GM12892 (cell line): ENCODE results near the gene GALNT11.
A peak's percentile ranks its signal among the peaks of the same experiment; 100 is the strongest.

Source experiments
- DNase-seq: peaks from one replicate; pipeline ENCODE4 v3.0.0; 2011; ENCODE audit not compliant: insufficient read length
- FAIRE-seq: peaks from 2 replicates; lab custom pipeline; 2011; peaks lifted over from hg19 to GRCh38; lab: Jason Lieb, UNC
- POLR2A ChIP-seq: IDR thresholded peaks from 2 replicates; pipeline ENCODE4 v1.6.1; 2011; ENCODE audit warnings: low read depth, low read length, control low read depth
- POLR2AphosphoS5 ChIP-seq: IDR thresholded peaks from 2 replicates; pipeline ENCODE4 v1.6.1; 2011; ENCODE audit warnings: low read depth, low read length, control low read depth
- TAF1 ChIP-seq: IDR thresholded peaks from 2 replicates; pipeline ENCODE4 v1.6.1; 2011; ENCODE audit warnings: low read depth, mild to moderate bottlenecking, control low read depth, low read length, borderline replicate concordance

Gene GALNT11

GRCh38 chr7:152089183-152089582, 63.7 kb downstream of the GALNT11 start:
- no peak for TF ChIP-seq TAF1
- no peak for TF ChIP-seq POLR2A
- TF ChIP-seq POLR2AphosphoS5 = no peak
- no peak for DNase-seq
- FAIRE-seq = no peak

GRCh38 chr7:152090747-152091146, 65.3 kb downstream of the GALNT11 start:
- FAIRE-seq (no peak), DNase-seq (no peak)
- TF ChIP-seq POLR2A = no peak
- no peak for TF ChIP-seq TAF1
- TF ChIP-seq POLR2AphosphoS5 = no peak

- no peak for DNase-seq
- no peak for FAIRE-seq
- TF ChIP-seq POLR2A (no peak), POLR2AphosphoS5 (no peak), TAF1 (no peak)
Observed at GRCh38 chr7:152093717-152094116, 68.2 kb downstream of the GALNT11 start.

DNA sequence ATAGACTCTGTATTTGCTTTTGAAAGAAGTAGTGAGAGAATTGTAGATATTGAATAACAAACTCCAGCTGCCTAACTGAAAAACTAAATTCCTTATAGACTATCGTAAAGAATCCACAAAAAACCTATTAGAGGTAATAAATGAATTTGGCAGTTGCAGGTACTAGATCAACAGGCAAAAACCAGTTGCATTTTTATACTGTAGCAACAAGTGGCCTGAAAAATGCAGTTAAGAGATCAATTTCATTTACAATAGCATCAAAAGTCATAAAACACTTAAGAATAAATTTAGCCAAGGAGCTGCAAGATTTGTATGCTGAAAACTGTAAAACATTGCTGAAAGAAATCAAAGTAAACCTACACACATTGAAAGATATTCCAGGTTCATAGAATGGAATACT, 70.3 kb downstream of the GALNT11 start:
- no peak for FAIRE-seq
- TF ChIP-seq POLR2AphosphoS5 (no peak), POLR2A (no peak), TAF1 (no peak)
- no peak for DNase-seq

- TF ChIP-seq TAF1 (no peak), POLR2A (no peak), POLR2AphosphoS5 (no peak)
- DNase-seq = no peak
- no peak for FAIRE-seq
Observed at GRCh38 chr7:152097330-152097729, 71.9 kb downstream of the GALNT11 start.

DNA sequence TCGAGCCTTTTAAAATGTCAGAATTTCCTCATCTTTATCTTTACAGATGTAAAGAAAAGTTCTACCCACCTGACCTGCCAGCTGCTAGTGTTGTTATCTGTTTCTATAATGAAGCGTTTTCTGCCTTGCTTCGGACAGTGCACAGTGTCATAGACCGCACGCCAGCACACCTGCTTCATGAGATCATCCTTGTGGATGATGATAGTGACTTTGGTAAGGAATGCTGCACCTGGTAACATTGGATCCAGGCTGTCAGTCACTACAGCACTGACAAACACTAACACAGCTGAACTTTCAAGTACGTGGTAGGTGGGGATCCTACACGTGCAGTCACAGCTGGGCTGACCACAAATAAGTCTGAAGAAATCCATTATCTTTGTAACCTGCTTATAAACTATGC, 77.6 kb downstream of the GALNT11 start:
- no peak for TF ChIP-seq POLR2A
- no peak for TF ChIP-seq POLR2AphosphoS5
- TF ChIP-seq TAF1 = no peak
- DNase-seq = no peak
- FAIRE-seq = no peak

GRCh38 chr7:152103691-152104090, 78.2 kb downstream of the GALNT11 start:
- TF ChIP-seq TAF1 = no peak
- no peak for TF ChIP-seq POLR2AphosphoS5
- no peak for TF ChIP-seq POLR2A
- no peak for FAIRE-seq
- DNase-seq = no peak

DNA sequence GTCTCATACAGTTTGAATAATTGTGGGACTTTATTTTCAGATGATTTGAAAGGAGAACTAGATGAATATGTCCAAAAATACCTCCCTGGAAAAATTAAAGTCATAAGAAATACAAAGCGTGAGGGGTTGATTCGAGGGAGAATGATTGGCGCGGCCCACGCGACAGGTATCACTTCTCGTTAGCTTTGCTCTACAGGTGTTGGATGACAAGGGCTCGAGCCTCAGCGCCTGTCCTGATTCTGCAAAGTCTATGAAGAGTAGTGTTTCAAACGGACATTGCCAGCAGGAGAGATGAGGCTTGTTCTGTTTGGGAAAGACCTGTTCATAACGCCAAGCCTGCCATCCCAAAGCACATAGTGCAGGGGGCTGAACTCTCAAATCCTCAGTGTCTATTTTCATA, 79.7 kb downstream of the GALNT11 start:
- TF ChIP-seq POLR2A (no peak), TAF1 (no peak), POLR2AphosphoS5 (no peak)
- DNase-seq = no peak
- FAIRE-seq = no peak

DNA sequence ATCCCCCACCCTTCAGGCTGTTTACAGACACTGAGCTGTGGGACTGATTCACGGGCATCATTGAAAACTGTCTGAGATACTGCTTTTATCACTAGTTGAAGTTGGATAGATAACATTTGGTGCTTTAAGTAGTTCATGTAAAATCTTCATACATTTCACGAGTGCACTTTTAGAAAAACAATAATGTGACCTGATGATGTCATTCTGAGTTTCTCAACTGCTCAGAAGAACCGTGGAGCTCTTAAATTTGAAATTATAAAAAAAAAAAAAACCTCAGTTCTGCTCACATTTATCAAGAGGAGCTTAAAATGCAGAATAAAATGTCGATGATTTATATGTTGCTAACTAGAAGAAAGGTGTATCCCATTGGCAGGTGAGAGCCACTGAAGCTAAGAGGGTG, 81.5 kb downstream of the GALNT11 start:
- DNase-seq = no peak
- TF ChIP-seq POLR2A (no peak), TAF1 (no peak), POLR2AphosphoS5 (no peak)
- FAIRE-seq = no peak

DNA sequence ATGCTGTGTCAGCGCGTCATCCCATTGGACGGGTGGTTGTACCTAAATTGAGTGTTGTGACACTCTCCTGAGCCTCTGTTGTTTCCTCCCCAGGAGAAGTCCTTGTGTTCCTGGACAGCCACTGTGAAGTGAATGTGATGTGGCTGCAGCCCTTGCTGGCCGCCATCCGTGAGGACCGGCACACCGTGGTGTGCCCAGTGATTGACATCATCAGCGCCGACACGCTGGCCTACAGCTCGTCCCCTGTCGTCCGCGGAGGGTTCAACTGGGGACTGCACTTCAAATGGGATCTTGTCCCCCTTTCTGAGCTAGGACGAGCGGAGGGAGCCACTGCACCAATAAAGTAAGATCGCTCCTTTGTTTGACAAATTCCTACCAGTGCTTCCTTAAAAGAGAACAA, 82.5 kb downstream of the GALNT11 start:
- DNase-seq (no peak), FAIRE-seq (no peak)
- no peak for TF ChIP-seq POLR2A
- TF ChIP-seq POLR2AphosphoS5 = no peak
- TF ChIP-seq TAF1 = no peak

DNA sequence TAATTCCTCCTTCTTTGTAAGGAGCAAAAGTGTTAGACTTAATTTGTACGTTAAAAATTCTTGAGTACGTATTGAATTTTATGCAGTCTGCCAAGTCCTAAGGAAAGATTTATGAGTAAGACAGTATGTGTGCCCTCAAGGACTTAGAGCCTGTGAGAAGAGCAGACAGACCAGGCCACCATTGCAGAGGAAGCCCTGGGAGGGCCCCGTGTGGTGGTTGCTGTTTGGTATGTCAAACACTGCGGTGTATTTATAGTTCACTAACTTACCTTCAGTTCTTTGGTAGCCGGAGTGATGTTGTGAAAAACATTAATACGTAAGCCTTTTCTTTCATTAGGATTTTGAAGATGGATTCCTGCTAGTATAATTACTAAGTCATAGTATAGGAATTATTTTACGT, 82.9 kb downstream of the GALNT11 start:
- no peak for TF ChIP-seq TAF1
- TF ChIP-seq POLR2A = no peak
- TF ChIP-seq POLR2AphosphoS5 = no peak
- FAIRE-seq = no peak
- DNase-seq = no peak

DNA sequence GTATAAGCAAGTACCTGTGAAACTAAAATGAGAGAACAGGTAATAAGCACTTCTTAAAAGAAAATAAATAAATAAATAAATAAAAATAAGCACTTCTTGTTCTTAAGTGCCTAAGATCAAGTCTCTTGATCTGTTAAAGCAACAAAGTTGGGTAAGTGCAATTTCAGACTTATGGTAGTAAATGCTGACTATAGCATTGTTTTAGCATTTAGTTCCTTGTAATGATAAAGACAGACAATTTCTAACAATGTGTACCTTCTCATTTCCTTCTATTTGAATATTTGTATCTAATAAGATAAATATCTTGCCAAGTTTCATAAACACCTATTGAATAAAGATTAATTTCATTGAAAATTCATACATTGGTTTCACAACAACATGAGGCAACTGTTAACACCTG, 87.4 kb downstream of the GALNT11 start:
- no peak for FAIRE-seq
- no peak for DNase-seq
- TF ChIP-seq POLR2AphosphoS5 = no peak
- no peak for TF ChIP-seq POLR2A
- TF ChIP-seq TAF1 = no peak

- TF ChIP-seq TAF1 (no peak), POLR2A (peak; percentile 19; the same call in 1 of the 2 replicates), POLR2AphosphoS5 (no peak)
- DNase-seq (no peak), FAIRE-seq (no peak)
Observed at GRCh38 chr7:152115021-152115718, 89.7 kb downstream of the GALNT11 start.
